ENCODE measurements around the gene E2F3.

Gene E2F3

GRCh38 chr6:20542927-20543602 lies 141.4 kb downstream of the E2F3 start:
- Histone ChIP-seq H3K36me3 (ENCODE audit: insufficient read depth, insufficient read length, low read length) (peaks cover 9% of the 10 kb centered on the region), H3K4me3 (ENCODE audit: insufficient read length, low read depth) (no peak overlapping the region), H3K27me3 (ENCODE audit: insufficient read depth, insufficient read length) (no peaks in the 10 kb centered on the region), H3K9ac (ENCODE audit: insufficient read length, low read depth) (no peak overlapping the region), H3K4me1 (ENCODE audit: insufficient read depth, insufficient read length) (no peaks in the 10 kb centered on the region), H3K9me3 (ENCODE audit: insufficient read depth, low read length) (no peaks in the 10 kb centered on the region)
- no peak for DNase-seq (ENCODE audit: low read depth, low spot score)
- TF ChIP-seq YY1 (IDR thresholded peaks at IDR 0.05; ENCODE audit: insufficient read depth, insufficient read length), result no peak
- TF ChIP-seq SUZ12 (IDR thresholded peaks at IDR 0.05; ENCODE audit: extremely low read depth, insufficient read depth, insufficient read length), result no peak
- no peak for TF ChIP-seq ZNF274 (IDR thresholded peaks at IDR 0.05; ENCODE audit: low read depth, low read length)
